ENCODE data around the gene EML3.
"Not testable (repeated sequence)": the region's sequence is repeated elsewhere in the genome, so short reads cannot be mapped to it uniquely, and the experiment has no call there.

Gene EML3

DNA sequence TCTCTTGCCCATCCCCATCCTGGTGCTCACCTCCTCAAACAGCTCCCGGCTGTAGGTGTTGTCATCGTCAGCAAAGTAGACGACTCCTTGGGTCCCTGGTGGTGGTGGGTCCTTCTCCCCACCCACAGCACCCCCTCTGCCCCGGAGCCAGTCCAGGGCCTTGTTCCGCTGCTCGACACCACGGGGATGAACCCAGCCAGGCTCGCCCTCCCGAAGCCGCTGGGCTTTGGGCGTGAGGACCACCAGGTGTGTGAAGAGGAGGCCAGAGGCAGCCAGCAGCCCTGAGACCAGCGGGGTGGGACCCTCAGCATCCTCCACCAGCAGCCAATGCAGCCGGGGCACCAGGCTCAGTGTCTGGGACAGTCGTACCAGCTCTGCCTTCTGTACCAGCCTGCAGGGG, 4.4 kb upstream of the EML3 start:
- H3K27ac ChIP-seq (ENCODE audit: insufficient read depth, low read length, poor library complexity, severe bottlenecking); DNase-seq; H3K27me3 ChIP-seq (replicated peaks; ENCODE audit: control insufficient read depth, insufficient read depth, low read length, poor library complexity, severe bottlenecking); H3K4me3 ChIP-seq (ENCODE audit: insufficient read depth, low read depth, low read length, poor library complexity, severe bottlenecking); H3K9me3 ChIP-seq (ENCODE audit: control insufficient read depth, low read length): not testable (repeated sequence)
- H3K4me1 ChIP-seq (ENCODE audit: control insufficient read depth, insufficient read depth, low read length, poor library complexity, severe bottlenecking): peaks cover 17% of the 10 kb centered on the region
- H3K36me3 ChIP-seq (ENCODE audit: control insufficient read depth, insufficient read depth, low read length): peaks cover 21% of the 10 kb centered on the region

DNA sequence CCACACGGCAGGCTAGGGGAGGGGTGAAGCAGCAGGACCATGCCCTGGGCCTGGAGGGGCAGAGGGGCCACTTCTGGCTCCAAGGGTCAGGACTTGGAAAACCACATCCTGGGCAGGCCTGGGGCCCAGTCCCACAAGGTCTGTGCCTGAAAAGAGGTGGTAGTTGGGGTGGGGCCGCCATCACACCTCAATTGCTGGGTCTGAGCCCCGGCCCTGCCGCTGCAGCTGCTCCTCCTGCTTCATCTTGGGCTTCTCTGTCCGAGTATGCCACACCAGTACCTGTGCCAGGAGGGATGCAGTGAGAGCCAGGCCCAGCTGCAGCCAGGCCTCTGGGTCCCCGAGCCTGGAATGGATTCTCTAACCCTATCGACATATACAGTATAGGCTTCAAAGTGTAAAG, 2.9 kb upstream of the EML3 start:
- H3K4me1 ChIP-seq (ENCODE audit: control insufficient read depth, insufficient read depth, low read length, poor library complexity, severe bottlenecking): peaks cover 20% of the 10 kb centered on the region
- no peaks in the 10 kb centered on the region for H3K9me3 ChIP-seq (ENCODE audit: control insufficient read depth, low read length)
- no peak for DNase-seq
- no peak overlapping the region for H3K4me3 ChIP-seq (ENCODE audit: insufficient read depth, low read depth, low read length, poor library complexity, severe bottlenecking)
- H3K27ac ChIP-seq (ENCODE audit: insufficient read depth, low read length, poor library complexity, severe bottlenecking): no peak overlapping the region
- peaks cover 24% of the 10 kb centered on the region for H3K36me3 ChIP-seq (ENCODE audit: control insufficient read depth, insufficient read depth, low read length)
- H3K27me3 ChIP-seq (replicated peaks; ENCODE audit: control insufficient read depth, insufficient read depth, low read length, poor library complexity, severe bottlenecking): no peaks in the 10 kb centered on the region

DNA sequence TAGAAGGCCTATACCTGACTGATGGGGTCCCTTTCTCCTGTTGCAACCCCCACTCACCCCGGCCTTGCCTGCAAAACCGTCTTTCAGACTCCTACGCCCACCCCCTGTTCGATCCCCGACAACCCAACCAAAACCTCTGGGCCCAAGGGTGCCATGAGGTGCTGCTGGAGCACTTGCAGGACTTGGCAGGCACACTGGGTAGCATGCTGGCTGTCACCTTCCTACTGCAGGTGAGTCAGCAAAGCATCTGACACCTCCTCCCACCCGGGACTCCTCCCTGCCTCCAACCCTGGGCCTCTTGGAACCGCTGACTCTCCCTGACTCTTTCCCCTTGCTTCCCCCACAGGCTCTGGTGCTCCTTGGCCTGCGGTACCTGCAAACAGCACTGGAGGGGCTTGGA, 1.7 kb upstream of the EML3 start:
- no peak for DNase-seq
- Histone ChIP-seq H3K9me3 (ENCODE audit: control insufficient read depth, low read length) (no peaks in the 10 kb centered on the region), H3K4me1 (ENCODE audit: control insufficient read depth, insufficient read depth, low read length, poor library complexity, severe bottlenecking) (peaks cover 17% of the 10 kb centered on the region)

DNA sequence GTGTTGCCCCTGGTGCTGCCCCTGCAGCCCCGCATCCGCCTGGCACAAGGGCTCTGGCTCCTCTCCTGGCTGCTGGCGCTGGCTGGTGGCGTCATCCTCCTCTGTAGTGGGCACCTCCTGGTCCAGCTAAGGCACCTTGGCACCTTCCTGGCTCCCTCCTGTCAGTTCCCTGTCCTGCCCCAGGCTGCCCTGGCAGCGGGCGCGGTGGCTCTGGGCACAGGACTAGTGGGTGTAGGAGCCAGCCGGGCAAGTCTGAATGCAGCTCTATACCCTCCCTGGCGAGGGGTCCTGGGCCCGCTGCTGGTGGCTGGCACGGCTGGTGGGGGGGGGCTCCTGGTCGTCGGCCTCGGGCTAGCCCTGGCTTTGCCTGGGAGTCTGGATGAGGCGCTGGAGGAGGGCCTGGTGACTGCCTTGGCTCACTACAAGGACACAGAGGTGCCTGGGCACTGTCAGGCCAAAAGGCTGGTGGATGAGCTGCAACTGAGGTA, 760 bp upstream of the EML3 start:
- Histone ChIP-seq H3K27me3 (replicated peaks; ENCODE audit: control insufficient read depth, insufficient read depth, low read length, poor library complexity, severe bottlenecking) (no peaks in the 10 kb centered on the region), H3K9me3 (ENCODE audit: control insufficient read depth, low read length) (no peaks in the 10 kb centered on the region), H3K4me3 (ENCODE audit: insufficient read depth, low read depth, low read length, poor library complexity, severe bottlenecking) (no peak overlapping the region), H3K4me1 (ENCODE audit: control insufficient read depth, insufficient read depth, low read length, poor library complexity, severe bottlenecking) (peaks cover 17% of the 10 kb centered on the region), H3K36me3 (ENCODE audit: control insufficient read depth, insufficient read depth, low read length) (peaks cover 32% of the 10 kb centered on the region), H3K27ac (ENCODE audit: insufficient read depth, low read length, poor library complexity, severe bottlenecking) (peak overlapping the region; percentile 93)
- DNase-seq: no peak

More for the DNA sequence above, 1.7 kb upstream of the EML3 start:
- H3K36me3 ChIP-seq (ENCODE audit: control insufficient read depth, insufficient read depth, low read length): peaks cover 30% of the 10 kb centered on the region
- no peaks in the 10 kb centered on the region for H3K27me3 ChIP-seq (replicated peaks; ENCODE audit: control insufficient read depth, insufficient read depth, low read length, poor library complexity, severe bottlenecking)
- H3K27ac ChIP-seq (ENCODE audit: insufficient read depth, low read length, poor library complexity, severe bottlenecking): peak overlapping the region; percentile 93
- no peak overlapping the region for H3K4me3 ChIP-seq (ENCODE audit: insufficient read depth, low read depth, low read length, poor library complexity, severe bottlenecking)

DNA sequence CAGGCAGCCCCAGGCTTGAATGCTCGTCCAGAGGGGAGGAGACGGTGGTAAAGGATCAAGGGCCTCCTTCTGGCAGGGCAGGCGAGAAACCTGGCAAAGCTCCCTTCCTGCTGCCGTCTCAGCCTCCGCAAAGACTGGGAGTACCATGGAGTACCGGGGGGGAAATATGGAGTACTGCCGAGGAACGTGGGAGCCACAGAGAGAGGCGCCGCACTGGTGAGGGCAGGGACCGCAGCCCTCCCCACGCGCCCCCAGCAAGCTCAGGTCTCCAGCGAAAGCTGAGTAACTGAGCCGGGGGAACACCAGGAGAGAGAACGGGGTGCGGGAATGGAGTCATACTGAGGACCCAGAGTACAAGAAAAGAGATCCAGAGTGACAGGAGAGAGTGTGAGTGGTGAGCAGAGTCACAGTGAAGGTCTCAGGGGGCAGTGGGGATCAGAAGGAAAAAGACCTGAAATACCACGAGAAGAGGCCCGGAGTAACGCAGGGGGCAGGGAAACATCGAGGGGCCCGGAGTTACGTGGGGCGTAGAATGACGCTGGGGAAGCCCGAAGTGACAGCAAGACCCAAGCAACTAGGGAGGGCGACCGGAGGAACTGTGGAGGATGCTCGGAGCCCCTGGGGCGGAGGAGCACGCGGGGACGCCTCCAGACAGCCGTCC, 740 bp downstream of the EML3 start:
- H3K4me3 ChIP-seq (ENCODE audit: insufficient read depth, low read depth, low read length, poor library complexity, severe bottlenecking): peak overlapping the region; percentile 79
- H3K9me3 ChIP-seq (ENCODE audit: control insufficient read depth, low read length): no peaks in the 10 kb centered on the region
- H3K4me1 ChIP-seq (ENCODE audit: control insufficient read depth, insufficient read depth, low read length, poor library complexity, severe bottlenecking): peaks cover 17% of the 10 kb centered on the region
- H3K36me3 ChIP-seq (ENCODE audit: control insufficient read depth, insufficient read depth, low read length): peaks cover 37% of the 10 kb centered on the region
- peak in 1 of 3 donors; percentile 12 for DNase-seq
- H3K27ac ChIP-seq (ENCODE audit: insufficient read depth, low read length, poor library complexity, severe bottlenecking): peak overlapping the region; percentile 93
- H3K27me3 ChIP-seq (replicated peaks; ENCODE audit: control insufficient read depth, insufficient read depth, low read length, poor library complexity, severe bottlenecking): no peaks in the 10 kb centered on the region

DNA sequence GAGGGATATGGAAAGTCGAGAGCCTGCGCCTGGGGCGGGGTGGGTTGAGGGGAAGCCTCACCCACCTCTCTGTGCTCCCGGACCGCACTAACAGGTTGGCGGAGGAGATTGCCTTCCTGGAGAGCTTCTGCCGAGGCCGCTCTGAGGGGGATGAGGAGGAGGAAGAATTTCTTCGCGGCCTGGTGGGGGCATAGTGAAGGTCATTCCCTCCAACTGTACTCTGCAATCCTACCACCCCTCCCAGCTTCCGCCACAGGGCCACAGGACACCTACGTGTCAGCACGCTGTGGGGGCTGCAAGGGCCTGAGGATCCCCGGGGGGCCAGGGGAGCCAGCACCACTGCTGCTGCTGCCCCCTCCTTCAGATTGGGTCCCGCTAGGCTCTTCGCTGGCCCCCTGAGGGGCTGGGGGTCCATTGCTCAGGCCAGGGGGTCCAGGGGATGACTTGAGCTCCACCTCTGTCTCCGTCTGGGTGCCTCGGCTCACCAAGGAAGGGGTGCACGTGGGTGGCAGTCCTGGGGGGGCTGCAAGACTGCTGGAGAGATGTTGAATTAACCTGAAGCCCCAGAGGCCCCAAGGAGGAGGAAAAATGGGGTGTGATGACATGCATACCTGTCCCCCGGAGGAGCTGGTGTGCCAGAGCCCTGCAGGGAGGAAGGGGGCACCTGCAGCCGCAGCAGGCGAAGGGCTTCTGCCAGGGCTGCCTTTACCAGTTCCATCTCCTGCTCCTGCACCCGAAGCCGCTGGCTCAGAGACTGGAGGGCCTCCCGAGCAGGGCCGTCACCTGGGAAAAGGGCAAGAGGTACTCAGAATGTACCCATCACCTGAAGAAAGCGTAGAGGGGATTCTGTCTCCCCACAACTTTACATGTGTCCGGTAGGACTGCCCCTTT, 1.5 kb downstream of the EML3 start:
- H3K27ac ChIP-seq (ENCODE audit: insufficient read depth, low read length, poor library complexity, severe bottlenecking): peak overlapping the region; percentile 93
- H3K4me3 ChIP-seq (ENCODE audit: insufficient read depth, low read depth, low read length, poor library complexity, severe bottlenecking): peak overlapping the region; percentile 79
- no peak for DNase-seq
- no peaks in the 10 kb centered on the region for H3K9me3 ChIP-seq (ENCODE audit: control insufficient read depth, low read length)
- peaks cover 33% of the 10 kb centered on the region for H3K36me3 ChIP-seq (ENCODE audit: control insufficient read depth, insufficient read depth, low read length)
- no peaks in the 10 kb centered on the region for H3K27me3 ChIP-seq (replicated peaks; ENCODE audit: control insufficient read depth, insufficient read depth, low read length, poor library complexity, severe bottlenecking)
- peaks cover 17% of the 10 kb centered on the region for H3K4me1 ChIP-seq (ENCODE audit: control insufficient read depth, insufficient read depth, low read length, poor library complexity, severe bottlenecking)

DNA sequence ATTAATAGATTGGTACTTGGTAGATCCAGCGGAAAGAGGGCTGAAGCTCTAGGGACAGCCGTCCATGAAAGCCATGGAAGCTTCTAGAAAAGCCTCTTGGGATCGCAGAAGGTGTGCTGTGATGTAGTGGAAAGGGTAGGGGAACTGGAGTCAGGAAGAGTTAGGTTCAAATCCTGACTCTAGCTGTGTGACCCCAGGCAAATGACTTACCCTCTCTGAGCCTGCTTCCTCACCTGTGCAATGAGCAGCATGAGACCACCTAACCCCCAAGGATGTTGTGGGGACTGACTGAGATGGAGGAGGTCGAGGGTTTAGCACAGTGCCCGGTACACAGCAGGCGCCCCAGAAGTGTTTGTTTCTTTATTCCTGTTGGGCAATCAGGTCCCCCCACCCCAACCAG, 2.2 kb downstream of the EML3 start:
- Histone ChIP-seq H3K4me1 (ENCODE audit: control insufficient read depth, insufficient read depth, low read length, poor library complexity, severe bottlenecking) (peaks cover 17% of the 10 kb centered on the region), H3K4me3 (ENCODE audit: insufficient read depth, low read depth, low read length, poor library complexity, severe bottlenecking) (no peak overlapping the region), H3K9me3 (ENCODE audit: control insufficient read depth, low read length) (no peaks in the 10 kb centered on the region), H3K27ac (ENCODE audit: insufficient read depth, low read length, poor library complexity, severe bottlenecking) (no peak overlapping the region), H3K36me3 (ENCODE audit: control insufficient read depth, insufficient read depth, low read length) (peaks cover 32% of the 10 kb centered on the region), H3K27me3 (replicated peaks; ENCODE audit: control insufficient read depth, insufficient read depth, low read length, poor library complexity, severe bottlenecking) (no peaks in the 10 kb centered on the region)
- DNase-seq: no peak

DNA sequence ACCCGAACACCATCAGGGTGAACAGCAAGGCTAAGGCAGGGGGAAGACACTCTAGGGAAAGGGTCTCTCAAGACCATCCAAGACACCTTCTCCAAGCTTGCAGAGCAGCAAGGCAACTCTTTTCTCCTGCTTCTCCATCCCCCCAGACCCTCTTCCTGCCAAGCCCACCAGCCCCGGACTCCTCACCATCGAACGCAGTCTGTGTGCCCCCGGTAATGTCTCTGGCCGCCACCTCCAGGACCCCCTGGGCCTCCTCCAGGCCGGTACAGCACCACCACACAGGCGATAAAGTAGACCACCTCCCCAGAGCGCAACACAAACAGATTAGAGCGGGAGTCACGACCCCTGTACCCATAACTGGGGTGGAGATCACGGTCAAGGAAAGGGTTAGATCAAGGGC, 3.8 kb downstream of the EML3 start:
- H3K27ac ChIP-seq (ENCODE audit: insufficient read depth, low read length, poor library complexity, severe bottlenecking): no peak overlapping the region
- H3K36me3 ChIP-seq (ENCODE audit: control insufficient read depth, insufficient read depth, low read length): peaks cover 36% of the 10 kb centered on the region
- H3K4me3 ChIP-seq (ENCODE audit: insufficient read depth, low read depth, low read length, poor library complexity, severe bottlenecking): no peak overlapping the region
- H3K27me3 ChIP-seq (replicated peaks; ENCODE audit: control insufficient read depth, insufficient read depth, low read length, poor library complexity, severe bottlenecking): no peaks in the 10 kb centered on the region
- H3K9me3 ChIP-seq (ENCODE audit: control insufficient read depth, low read length): no peaks in the 10 kb centered on the region
- peaks cover 17% of the 10 kb centered on the region for H3K4me1 ChIP-seq (ENCODE audit: control insufficient read depth, insufficient read depth, low read length, poor library complexity, severe bottlenecking)
- no peak for DNase-seq

DNA sequence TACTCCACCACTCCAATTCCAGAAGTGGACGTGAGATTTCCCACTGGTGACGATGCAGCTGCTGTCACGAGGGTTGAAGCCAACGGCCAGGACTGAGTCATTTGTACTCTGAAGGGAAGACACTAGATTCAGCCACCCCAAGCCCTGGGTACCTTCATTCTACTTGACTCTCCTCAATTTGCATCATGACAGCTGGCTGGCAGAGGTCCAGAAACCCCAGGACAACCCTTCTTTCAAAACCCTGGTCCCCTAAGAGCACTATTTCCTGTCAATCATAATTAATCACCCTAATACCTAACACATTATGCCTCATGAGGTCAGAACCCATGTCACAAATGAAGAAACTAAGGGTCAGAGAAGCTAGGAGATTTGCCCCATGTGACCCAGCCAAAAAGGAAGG, 4.9 kb downstream of the EML3 start:
- Histone ChIP-seq H3K36me3 (ENCODE audit: control insufficient read depth, insufficient read depth, low read length) (peaks cover 36% of the 10 kb centered on the region), H3K27ac (ENCODE audit: insufficient read depth, low read length, poor library complexity, severe bottlenecking) (no peak overlapping the region), H3K9me3 (ENCODE audit: control insufficient read depth, low read length) (no peaks in the 10 kb centered on the region)

DNA sequence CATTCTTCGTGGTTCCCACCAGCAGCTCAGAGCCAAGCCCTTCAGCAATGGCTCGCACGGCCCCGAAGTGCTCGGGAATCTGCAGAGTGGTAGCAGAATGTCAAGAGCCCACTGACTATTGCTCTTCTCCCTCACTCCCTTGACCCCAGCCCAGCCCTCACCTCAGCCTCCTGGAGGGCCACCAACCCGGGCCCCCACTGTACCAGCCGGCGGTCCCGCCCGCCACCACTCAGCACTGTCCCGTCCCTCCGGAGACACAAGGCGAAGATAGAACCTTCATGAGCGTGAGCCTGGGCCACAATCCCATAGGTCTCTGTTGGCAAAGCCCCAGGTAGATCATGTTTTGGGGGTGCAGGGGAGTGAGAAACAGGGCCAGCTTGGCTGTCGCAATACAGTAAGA, 6.7 kb downstream of the EML3 start:
- Histone ChIP-seq H3K9me3 (ENCODE audit: control insufficient read depth, low read length) (no peaks in the 10 kb centered on the region), H3K27me3 (replicated peaks; ENCODE audit: control insufficient read depth, insufficient read depth, low read length, poor library complexity, severe bottlenecking) (no peaks in the 10 kb centered on the region), H3K36me3 (ENCODE audit: control insufficient read depth, insufficient read depth, low read length) (peaks cover 36% of the 10 kb centered on the region), H3K4me3 (ENCODE audit: insufficient read depth, low read depth, low read length, poor library complexity, severe bottlenecking) (no peak overlapping the region), H3K27ac (ENCODE audit: insufficient read depth, low read length, poor library complexity, severe bottlenecking) (no peak overlapping the region), H3K4me1 (ENCODE audit: control insufficient read depth, insufficient read depth, low read length, poor library complexity, severe bottlenecking) (peaks cover 12% of the 10 kb centered on the region)
- no peak for DNase-seq

More for the DNA sequence above, 4.9 kb downstream of the EML3 start:
- no peak for DNase-seq
- H3K4me1 ChIP-seq (ENCODE audit: control insufficient read depth, insufficient read depth, low read length, poor library complexity, severe bottlenecking): peaks cover 13% of the 10 kb centered on the region
- no peaks in the 10 kb centered on the region for H3K27me3 ChIP-seq (replicated peaks; ENCODE audit: control insufficient read depth, insufficient read depth, low read length, poor library complexity, severe bottlenecking)
- no peak overlapping the region for H3K4me3 ChIP-seq (ENCODE audit: insufficient read depth, low read depth, low read length, poor library complexity, severe bottlenecking)
